AG10803 (cell line): ENCODE results near the gene ALPI.
"Not testable (repeated sequence)": the region's sequence is repeated elsewhere in the genome, so short reads cannot be mapped to it uniquely, and the experiment has no call there.

Experiments used
- DNase-seq: peaks from one replicate; pipeline ENCODE4 v3.0.0; 2010; ENCODE audit warnings: low read depth
- H3K4me3 ChIP-seq: 2 replicates; pipeline ENCODE4 v1.5.1; 2011; ENCODE audit warnings: mild to moderate bottlenecking, low read length, control low read depth
- CTCF ChIP-seq: conservative IDR thresholded peaks from 2 replicates; pipeline ENCODE4 v1.5.1; 2011; ENCODE audit warnings: mild to moderate bottlenecking, low read length, control low read depth, inconsistent platforms

ALPI gene

GRCh38 chr2:232431705-232432590, 24.0 kb upstream of the ALPI start:
- no peak for DNase-seq
- H3K4me3 ChIP-seq: no peak overlapping the region

GRCh38 chr2:232432598-232433184, 23.3 kb upstream of the ALPI start:
- no peak for TF ChIP-seq CTCF
- no peak overlapping the region for H3K4me3 ChIP-seq
- no peak for DNase-seq

More at GRCh38 chr2:232431705-232432590, 24.0 kb upstream of the ALPI start:
- no peak for TF ChIP-seq CTCF

- H3K4me3 ChIP-seq: not testable (repeated sequence)
These were observed 22.3 kb upstream of the ALPI start for GRCh38 chr2:232433622-232434021.

GRCh38 chr2:232434091-232434490, 21.9 kb upstream of the ALPI start:
- H3K4me3 ChIP-seq: no peak overlapping the region
- no peak for DNase-seq

More at GRCh38 chr2:232433622-232434021, 22.3 kb upstream of the ALPI start:
- DNase-seq: not testable (repeated sequence)

GRCh38 chr2:232434563-232435374, 21.2 kb upstream of the ALPI start:
- TF ChIP-seq CTCF: no peak
- DNase-seq: no peak

More at GRCh38 chr2:232434091-232434490, 21.9 kb upstream of the ALPI start:
- TF ChIP-seq CTCF: no peak

GRCh38 chr2:232435375-232435648, 20.6 kb upstream of the ALPI start:
- no peak for DNase-seq
- no peak for TF ChIP-seq CTCF
- H3K4me3 ChIP-seq: no peak overlapping the region

More at GRCh38 chr2:232434563-232435374, 21.2 kb upstream of the ALPI start:
- H3K4me3 ChIP-seq: no peak overlapping the region

- DNase-seq: no peak
- TF ChIP-seq CTCF: no peak
- no peak overlapping the region for H3K4me3 ChIP-seq
These were observed 20.1 kb upstream of the ALPI start for GRCh38 chr2:232435805-232436204.
